HG03469 (cell line): ENCODE results near the gene RAD51AP2.
"Not testable (repeated sequence)": the region's sequence is repeated elsewhere in the genome, so short reads cannot be mapped to it uniquely, and the experiment has no call there.

ENCODE experiments used
- ATAC-seq: cut with Tn5 transposase; IDR thresholded peaks from one replicate; pipeline ENCODE4 v1.9.1; 2021; ENCODE audit warnings: mild to moderate bottlenecking, moderate library complexity, moderate number of reproducible peaks; ENCODE audit not compliant: unreplicated experiment

RAD51AP2 gene

DNA sequence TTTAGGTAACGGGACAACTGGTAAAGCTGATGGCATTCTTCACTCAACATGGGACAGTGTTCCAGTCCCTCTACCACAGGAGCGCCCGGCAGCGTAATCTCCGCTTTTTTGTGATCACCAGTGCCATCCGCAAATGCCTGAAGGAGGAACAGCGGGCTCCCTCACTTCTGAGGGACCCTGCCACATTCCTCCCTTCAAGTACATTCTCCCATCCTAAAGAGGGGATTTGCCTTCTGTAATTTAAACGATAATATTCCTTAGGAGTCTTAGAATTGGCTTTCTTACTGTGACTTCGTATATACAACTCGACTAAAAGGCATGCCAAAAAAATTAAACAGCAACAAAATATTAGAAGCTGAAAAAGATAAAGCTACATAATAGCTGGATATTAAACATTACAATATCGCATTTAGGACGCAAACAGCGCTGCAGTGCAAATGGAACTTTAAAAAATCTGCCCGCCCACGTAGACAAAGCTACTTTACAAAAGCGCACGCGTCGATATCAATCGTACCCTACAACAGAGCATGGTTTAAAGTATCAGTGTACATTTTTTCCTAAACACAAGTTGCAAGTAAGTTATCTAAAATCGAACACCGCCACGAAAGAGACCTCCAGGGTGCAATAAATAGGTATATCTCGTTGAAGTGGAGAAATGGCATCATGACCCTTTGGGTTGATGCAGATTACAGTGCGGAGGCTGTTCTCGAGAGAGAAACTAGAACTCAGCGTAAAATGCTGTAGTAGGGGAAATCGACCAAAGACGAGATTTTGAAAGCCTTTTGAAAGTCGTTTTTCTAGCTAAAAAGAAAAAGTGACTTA lies 20.0 kb upstream of the RAD51AP2 start:
- ATAC-seq: no peak

- no peak for ATAC-seq
Measured at GRCh38 chr2:17536416-17536815, 18.2 kb upstream of the RAD51AP2 start.

DNA sequence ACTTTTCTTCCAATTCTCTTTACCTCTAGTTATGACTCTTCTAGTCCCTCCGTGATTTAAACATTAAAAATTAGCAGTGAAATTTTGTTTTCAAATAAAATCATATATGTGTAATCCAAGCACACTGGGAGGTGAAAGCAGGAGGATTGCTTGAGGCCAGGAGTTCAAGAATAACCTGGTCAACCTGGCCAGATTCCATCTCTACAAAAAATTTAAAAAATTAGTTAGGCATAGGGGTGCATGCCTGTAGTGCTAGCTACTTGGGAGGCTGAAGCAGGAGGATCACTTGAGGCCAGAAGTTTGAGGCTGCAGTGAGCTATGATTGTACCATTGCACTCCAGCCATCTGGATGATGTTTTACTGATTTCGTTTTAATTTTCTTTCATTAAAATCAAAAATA lies 15.3 kb upstream of the RAD51AP2 start:
- no peak for ATAC-seq

DNA sequence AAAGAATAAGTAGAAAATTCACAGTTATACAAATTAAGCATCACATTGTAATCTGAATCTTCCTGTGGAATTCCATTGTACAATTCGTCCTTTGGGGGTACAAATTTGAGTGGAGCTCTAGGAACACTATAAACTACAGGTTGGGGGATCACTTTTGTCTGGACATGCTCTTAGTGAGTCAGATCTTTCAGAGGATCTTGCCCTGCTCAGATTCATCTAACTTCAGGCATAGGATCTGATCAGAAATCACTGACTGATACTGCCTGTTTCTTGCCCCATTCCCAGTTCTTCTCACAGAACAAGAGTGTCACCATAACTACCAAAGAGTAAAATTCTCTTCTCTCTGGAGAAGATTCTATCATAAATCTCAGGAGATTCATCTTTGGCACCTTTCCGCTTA lies 11.5 kb upstream of the RAD51AP2 start:
- ATAC-seq: no peak

DNA sequence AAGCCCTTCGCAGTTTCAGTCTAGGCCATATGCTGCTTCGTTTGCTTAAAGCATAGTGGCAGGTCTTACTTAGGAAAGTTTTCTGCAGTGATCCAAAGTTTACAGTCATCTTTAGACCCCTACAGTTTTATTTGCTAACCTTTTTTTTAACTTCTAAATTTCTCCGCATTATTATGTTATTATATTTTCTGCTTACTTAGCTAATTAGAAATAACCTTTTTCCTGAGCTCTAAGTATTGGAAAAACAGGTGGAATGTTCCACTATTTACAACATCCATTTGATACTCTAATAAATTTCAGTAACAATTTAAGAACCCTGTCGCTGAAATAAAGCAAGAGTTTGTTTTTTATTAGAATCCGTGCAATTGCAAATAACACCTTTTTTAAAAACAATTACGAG lies 4.1 kb upstream of the RAD51AP2 start:
- ATAC-seq: no peak

DNA sequence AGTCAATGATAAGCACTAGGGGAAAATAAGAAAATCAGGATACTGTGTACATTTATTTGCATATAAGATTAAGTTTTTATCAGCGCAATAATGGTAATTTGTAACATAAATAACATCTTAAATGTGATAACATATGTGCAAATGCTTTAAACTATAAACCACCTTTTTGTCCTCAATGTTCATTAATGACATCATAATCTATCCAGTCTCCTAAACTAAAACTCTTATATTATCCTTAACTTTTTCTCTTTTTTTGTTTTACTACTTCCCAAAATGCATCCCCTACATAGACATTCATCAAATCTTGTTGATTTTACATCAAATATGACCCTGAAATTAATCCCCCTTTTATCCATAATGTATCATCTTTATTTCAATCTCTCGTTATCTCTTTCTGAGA lies 3.4 kb upstream of the RAD51AP2 start:
- no peak for ATAC-seq

- peak; percentile 31 for ATAC-seq
Measured at GRCh38 chr2:17520761-17521160, 2.5 kb upstream of the RAD51AP2 start.

DNA sequence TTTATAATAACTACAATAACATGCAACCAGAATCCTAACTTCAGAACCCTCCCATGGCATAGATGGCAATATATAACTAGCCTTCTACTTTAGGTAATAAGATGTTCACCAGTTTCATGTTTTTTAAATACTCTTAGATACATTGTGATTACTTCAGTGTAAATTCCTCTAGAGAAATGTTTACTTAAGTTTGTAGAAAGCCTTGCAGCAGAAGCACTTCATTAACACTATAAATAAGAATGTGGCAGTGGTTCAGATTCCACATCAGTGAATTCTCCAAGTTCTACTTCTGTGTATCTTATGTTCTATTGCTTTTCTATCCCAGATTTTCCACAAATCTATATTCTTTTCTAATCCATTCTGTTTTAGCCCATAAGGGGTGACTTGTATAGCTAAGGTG lies 1.2 kb upstream of the RAD51AP2 start:
- no peak for ATAC-seq

GRCh38 chr2:17517481-17518211 lies 594 bp downstream of the RAD51AP2 start:
- no peak for ATAC-seq

DNA sequence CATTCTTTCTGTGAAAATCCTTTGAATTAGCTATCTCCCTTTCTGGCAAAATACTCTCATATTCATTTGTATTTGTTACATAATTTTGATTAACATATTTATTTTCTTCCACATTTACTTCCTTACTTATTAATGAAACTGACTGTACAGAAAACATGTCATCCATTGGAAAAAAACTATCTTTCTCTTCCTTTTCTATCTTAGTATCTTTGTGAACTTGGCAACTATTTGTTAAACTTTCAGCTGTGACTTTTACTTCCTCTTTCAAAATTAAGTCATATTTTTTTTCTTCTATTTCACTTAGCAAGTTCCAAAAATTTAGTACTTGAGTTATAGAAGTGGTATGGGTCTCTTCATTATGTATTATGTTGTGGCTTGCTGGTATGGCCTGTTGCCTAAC lies 2.6 kb downstream of the RAD51AP2 start:
- peak; percentile 27 for ATAC-seq

DNA sequence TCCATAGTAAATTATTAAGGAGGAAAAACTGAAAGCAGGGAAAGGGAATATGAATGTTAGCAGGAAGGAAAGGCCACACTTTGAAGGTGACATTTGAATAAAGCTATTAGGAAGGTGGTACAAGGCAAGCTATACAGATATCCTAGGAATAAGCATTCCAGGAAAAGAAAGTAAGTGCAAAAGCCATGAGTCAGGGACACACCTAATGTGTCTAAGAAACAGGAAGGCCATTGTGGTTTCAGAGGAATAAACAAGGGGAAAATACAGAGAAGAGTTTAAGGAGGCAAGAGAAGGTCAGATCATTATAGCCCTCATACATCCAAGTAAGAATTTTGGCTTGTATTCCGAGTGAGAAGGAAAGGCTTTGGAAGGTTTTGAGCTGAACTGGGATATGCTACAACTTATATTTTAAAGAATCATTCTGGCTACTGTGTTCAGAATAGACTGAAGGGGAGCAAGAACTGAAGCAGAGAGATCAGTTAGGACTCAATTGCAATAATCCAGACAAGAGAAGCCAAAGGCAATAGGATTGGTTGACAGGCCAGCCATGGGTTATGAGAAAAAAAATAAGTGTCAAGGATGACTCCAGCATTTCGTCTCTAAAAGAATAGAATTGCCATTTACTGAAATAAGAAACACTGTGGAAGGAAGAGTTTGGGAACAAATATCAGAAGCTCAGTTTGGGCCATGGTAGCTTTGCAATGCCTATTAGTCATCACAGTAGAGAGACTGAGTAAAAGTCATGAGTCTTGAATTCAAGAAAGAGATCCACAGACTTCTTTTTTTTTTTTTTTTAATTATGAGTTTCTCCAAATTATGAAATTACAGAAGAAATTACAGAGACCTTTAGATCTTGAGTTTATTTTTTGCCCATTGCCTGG lies 11.3 kb downstream of the RAD51AP2 start:
- no peak for ATAC-seq

DNA sequence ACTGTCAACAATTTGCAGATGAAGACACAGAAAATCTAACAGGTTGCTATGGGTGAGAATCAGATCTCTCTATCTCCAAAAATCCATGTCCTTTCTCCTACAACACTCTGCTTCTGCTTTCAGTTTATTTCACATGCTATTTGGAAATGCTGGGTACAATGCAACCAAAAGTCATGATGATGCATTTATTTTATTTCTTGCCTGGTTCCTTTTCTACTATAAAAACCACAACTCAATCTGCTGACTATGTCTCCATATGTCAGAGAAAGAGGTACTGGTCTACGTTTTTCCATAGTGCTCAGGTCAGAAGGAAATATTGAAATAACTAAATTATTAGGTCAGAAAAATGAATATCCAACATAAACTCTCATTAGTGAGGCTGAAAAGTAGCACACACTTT lies 20.5 kb downstream of the RAD51AP2 start:
- ATAC-seq: no peak

DNA sequence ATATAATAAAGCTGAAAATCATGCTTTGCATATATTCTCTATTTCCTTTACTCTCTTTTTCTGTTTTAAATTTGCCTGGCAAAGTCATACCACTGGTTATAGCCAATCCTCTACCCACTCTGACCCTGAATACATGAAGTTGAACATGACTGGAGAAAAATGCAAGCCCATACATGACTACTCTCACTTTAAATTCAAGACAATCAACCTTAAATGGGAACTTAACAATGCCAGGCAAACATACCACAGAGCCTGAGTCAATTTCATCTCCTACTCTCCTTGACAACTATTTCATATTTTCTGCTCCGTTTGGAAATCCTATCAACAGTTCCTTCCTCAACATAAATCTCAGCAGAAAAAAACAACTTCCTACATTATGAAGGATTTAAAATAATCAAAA lies 22.6 kb downstream of the RAD51AP2 start:
- no peak for ATAC-seq

DNA sequence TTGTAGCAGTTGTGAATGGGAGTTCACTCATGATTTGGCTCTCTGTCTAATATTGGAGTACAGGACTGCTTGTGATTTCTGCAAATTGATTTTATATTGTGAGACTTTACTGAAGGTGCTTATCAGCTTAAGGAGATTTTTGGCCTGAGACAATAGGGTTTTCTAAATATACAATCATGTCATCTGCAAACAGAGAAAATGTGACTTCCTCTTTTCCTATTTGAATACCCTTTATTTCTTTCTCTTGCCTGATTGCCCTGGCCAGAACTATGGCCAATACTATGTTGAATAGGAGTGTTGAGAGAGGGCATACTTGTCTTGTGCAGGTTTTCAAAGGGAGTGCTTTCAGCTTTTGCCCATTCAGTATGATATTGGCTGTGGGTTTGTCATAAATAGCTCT lies 28.1 kb downstream of the RAD51AP2 start:
- ATAC-seq: not testable (repeated sequence)

DNA sequence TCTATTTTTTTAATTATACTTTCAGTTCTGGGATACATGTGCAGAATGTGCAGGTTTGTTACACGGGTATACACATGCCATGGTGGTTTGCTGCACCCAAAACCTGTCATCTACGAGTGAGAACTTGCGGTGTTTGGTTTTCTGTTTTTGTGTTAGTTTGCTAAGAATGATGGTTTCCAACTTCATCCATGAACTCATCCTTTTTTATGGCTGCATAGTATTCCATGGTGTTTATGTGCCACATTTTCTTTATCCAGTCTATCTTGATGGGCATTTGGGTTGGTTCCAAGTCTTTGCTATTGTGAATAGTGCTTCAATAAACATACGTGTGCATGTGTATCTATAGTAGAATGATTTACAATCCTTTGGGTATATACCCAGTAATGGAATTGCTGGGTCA lies 29.6 kb downstream of the RAD51AP2 start:
- ATAC-seq: not testable (repeated sequence)

DNA sequence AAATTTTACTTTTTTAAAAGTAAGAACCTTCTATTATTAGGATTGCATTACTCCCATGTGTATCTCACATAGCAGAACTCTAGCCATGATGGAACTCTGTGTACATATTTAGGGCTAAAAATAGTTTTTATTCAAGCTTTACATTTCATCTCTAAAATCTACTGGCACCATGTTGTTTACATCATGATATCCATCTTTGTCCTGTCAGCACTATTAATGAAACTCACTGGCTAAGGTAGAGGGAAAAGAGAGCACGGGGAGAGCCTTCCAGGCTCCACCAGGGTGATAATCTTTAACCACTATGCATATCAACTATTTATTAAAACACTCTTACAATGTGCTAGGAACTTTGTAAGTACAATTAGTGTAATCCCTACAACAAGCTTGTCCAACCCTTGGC lies 34.7 kb downstream of the RAD51AP2 start:
- ATAC-seq: no peak

- ATAC-seq: no peak
Measured at GRCh38 chr2:17482651-17483050, 35.6 kb downstream of the RAD51AP2 start.

- no peak for ATAC-seq
Measured at GRCh38 chr2:17479875-17480274, 38.4 kb downstream of the RAD51AP2 start.

GRCh38 chr2:17476830-17477229 lies 41.4 kb downstream of the RAD51AP2 start:
- ATAC-seq: no peak

GRCh38 chr2:17476064-17476463 lies 42.2 kb downstream of the RAD51AP2 start:
- ATAC-seq: no peak

- no peak for ATAC-seq
Measured at GRCh38 chr2:17475286-17475685, 43.0 kb downstream of the RAD51AP2 start.
